Body of pancreas (tissue), 4 donors: Measurements from ENCODE around the gene AGAP1. TPM values are rescaled to one million over a fixed set of nuclear protein-coding genes. Genes with fewer than 3 reads are reported as not detected.

Source experiments
- ATAC-seq: fragments of 150-250 bp; one replicate; pipeline ENCODE4 v1.9.1; 2016
- DNase-seq, 4 donors: peaks; one replicate each; pipeline ENCODE4 v3.0.0-alpha.2; 2019
- H3K27ac ChIP-seq, 4 donors: fragments of 200-600 bp; sonication (generic); 1 replicate in 3 of 4; 2 replicates in 1 of 4; pipeline versions ENCODE4 v1.5.1 to v1.6.1; 2016 to 2019; ENCODE audit warnings: mild to moderate bottlenecking in 1 of 4, mixed read lengths in 1 of 4, moderate library complexity in 1 of 4
- H3K27me3 ChIP-seq, 2 donors: fragments of 200-600 bp; sonication (generic); one replicate each; pipeline ENCODE4 v1.6.0; 2016; ENCODE audit warnings: mild to moderate bottlenecking in 1 of 2
- H3K36me3 ChIP-seq, 2 donors: fragments of 200-600 bp; sonication (generic); replicated peaks in 1 of 2; 2 replicates each; pipeline ENCODE4 v1.5.1; 2016; ENCODE audit warnings: low read depth in 2 of 2; ENCODE audit not compliant: insufficient read depth in 1 of 2
- H3K4me1 ChIP-seq: fragments of 200-600 bp; sonication (generic); one replicate; pipeline ENCODE4 v1.6.0; 2016
- H3K4me3 ChIP-seq, 2 donors: fragments of 200-600 bp; sonication (generic); 1 replicate in 1 of 2; 2 replicates in 1 of 2; pipeline ENCODE4 v1.5.1; 2016 to 2019
- H3K9me3 ChIP-seq, 3 donors: fragments of 200-600 bp; sonication (generic); 1 replicate in 2 of 3; 2 replicates in 1 of 3; pipeline ENCODE4 v1.5.1; 2016
- CTCF ChIP-seq, 7 experiments: fragments of 450-650 bp in 4 of 7; fragments of 200-600 bp in 3 of 7; sonication (generic) in 3 of 7; IDR thresholded peaks; one replicate each; pipeline ENCODE4 v1.5.1; 2016 to 2019; ENCODE audit warnings: antibody characterized with exemption in 7 of 7
- POLR2A ChIP-seq, 3 donors: fragments of 450-650 bp; IDR thresholded peaks; one replicate each; pipeline ENCODE4 v1.6.1; 2016; ENCODE audit warnings: antibody characterized with exemption in 3 of 3, mild to moderate bottlenecking in 2 of 3
- WGBS, 2 donors: methylation state at CpG; one replicate each; pipeline ENCODE4 v1.1.5; 2017; 5-methylcytosine and 5-hydroxymethylcytosine counted together
- intact Hi-C: fragments of 100-400 bp; cut with DNase I; formaldehyde crosslinking; loops from one replicate; pipeline ENCODE4 v1.15.1; 2023
- total RNA-seq, 2 donors: library from RNA; depleted of rRNA; stranded (reverse); fragments of >200 nt; gene quantifications; one replicate each; pipeline ENCODE4 v1.1.0, GENCODE V29; 2016

The AGAP1 gene
- total RNA-seq, 2 donors from 2014 or later: 21.3 to 32.6 TPM

DNA sequence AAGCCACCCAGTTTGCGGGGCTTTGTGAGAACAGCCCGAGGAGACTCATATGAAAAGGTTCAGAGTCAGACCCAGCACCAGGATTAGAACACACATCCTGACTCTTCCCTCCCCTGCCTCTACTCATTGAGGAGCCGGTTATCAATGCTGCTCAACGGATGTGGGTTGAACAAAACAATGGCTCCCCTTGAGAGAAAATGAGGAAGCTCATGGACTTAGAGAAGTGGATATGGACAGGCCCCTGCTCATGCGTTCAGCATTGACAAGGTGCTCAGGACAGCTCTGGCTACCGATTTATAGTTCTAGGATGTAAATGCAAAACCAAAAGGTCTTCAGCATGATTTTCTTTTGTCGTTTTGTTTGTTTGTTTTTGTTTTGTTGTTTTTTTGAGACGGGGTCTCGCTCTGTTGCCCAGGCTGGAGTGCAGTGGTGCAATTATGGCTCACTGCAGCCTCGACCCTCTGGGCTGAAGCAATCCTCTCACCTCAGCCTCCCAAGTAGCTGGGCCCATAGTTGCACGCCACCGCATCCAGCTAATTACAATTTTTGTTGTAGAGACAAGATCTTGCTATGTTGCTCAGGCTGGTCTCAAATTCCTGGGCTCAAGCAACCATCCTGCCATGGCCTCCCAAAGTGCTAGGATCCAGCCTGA is 32.0 kb upstream of the AGAP1 start:
- peaks cover 26% of the 10 kb centered on the region for H3K4me1 ChIP-seq
- no peak overlapping the region for H3K4me3 ChIP-seq
- 85 to 90% methylated on average over 12 of the region's 12 CpGs for WGBS, 2 donors
- H3K9me3 ChIP-seq: no peaks in the 10 kb centered on the region
- intact Hi-C loops: no loop called here
- no peaks in the 10 kb centered on the region for H3K36me3 ChIP-seq
- DNase-seq: no peak
- ATAC-seq: no peak
- H3K27me3 ChIP-seq: no peaks in the 10 kb centered on the region
- H3K27ac ChIP-seq: no peak overlapping the region
- TF ChIP-seq CTCF (IDR thresholded peaks at IDR 0.05) (no peak), POLR2A (IDR thresholded peaks at IDR 0.05) (no peak)

GRCh38 chr2:235462415-235462790 is 31.4 kb upstream of the AGAP1 start:
- intact Hi-C loops: no loop called here
- WGBS, 2 donors: 89 to 93% methylated on average over 4 of the region's 4 CpGs
- no peaks in the 10 kb centered on the region for H3K27me3 ChIP-seq
- H3K4me1 ChIP-seq: peaks cover 26% of the 10 kb centered on the region
- no peak for TF ChIP-seq CTCF (IDR thresholded peaks at IDR 0.05)
- TF ChIP-seq POLR2A (IDR thresholded peaks at IDR 0.05): no peak
- no peak overlapping the region for H3K4me3 ChIP-seq
- DNase-seq: no peak
- no peak overlapping the region for H3K27ac ChIP-seq
- ATAC-seq: no peak
- no peaks in the 10 kb centered on the region for H3K36me3 ChIP-seq
- H3K9me3 ChIP-seq: no peaks in the 10 kb centered on the region

DNA sequence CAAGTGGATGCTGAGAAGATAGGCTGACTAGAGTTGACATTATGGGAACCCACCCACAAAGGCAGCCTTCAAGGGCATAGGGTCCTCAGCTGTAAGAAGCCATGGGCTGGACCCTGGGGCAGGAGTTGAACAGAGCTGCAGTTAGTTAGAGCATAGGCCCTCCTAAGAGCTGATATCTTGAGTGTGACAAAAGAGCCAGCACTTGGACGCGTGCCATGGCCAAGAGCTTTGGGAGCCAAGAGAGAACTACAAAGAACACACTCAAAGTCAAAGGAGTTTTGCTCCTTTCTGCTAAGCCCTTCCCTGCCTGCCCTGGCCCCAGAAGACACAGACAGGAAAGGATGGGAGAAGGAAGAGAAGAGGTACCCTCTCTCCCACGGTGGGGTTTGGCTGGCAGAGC is 29.9 kb upstream of the AGAP1 start:
- ATAC-seq: peak; percentile 31
- Histone ChIP-seq H3K9me3 (no peaks in the 10 kb centered on the region), H3K4me3 (no peak overlapping the region), H3K27ac (no peak overlapping the region), H3K27me3 (no peaks in the 10 kb centered on the region), H3K4me1 (peaks cover 19% of the 10 kb centered on the region), H3K36me3 (no peaks in the 10 kb centered on the region)
- 42 to 45% methylated on average over 3 of the region's 3 CpGs for WGBS, 2 donors
- peak; percentile 50 to 81 (median 70) for DNase-seq
- intact Hi-C loops: no loop called here
- TF ChIP-seq CTCF (IDR thresholded peaks at IDR 0.05) (no peak), POLR2A (IDR thresholded peaks at IDR 0.05) (no peak)

DNA sequence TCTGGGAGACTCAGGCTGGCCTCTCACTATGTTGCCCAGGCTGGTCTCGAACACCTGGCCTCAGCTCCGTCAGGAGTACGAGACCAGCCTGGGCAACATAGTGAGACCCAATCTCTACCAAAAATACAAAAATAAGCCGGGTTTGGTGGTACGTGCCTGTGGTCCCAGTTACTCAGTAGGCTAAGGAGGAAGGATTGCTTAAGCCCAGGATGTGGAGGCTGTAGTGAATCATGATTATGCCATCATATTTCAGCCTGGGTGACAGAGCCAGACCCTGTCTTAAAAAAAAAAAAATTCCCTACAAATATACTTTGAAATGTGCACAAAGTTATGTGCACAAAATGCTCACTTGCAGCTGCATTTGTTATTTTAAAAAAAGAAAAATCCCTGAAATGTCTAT is 26.3 kb upstream of the AGAP1 start:
- ATAC-seq: no peak

More for the DNA sequence above, 26.3 kb upstream of the AGAP1 start:
- H3K27me3 ChIP-seq: no peaks in the 10 kb centered on the region
- no peak for DNase-seq
- H3K36me3 ChIP-seq: no peaks in the 10 kb centered on the region
- H3K4me1 ChIP-seq: peaks cover 33% of the 10 kb centered on the region
- no peak overlapping the region for H3K4me3 ChIP-seq
- H3K9me3 ChIP-seq: no peaks in the 10 kb centered on the region
- no peak overlapping the region for H3K27ac ChIP-seq
- no peak for TF ChIP-seq CTCF (IDR thresholded peaks at IDR 0.05)
- TF ChIP-seq POLR2A (IDR thresholded peaks at IDR 0.05): no peak
- intact Hi-C loops: no loop called here
- WGBS, 2 donors: 89 to 90% methylated on average over 5 of the region's 5 CpGs
